ENCODE measurements around the gene AIF1L.

AIF1L gene

DNA sequence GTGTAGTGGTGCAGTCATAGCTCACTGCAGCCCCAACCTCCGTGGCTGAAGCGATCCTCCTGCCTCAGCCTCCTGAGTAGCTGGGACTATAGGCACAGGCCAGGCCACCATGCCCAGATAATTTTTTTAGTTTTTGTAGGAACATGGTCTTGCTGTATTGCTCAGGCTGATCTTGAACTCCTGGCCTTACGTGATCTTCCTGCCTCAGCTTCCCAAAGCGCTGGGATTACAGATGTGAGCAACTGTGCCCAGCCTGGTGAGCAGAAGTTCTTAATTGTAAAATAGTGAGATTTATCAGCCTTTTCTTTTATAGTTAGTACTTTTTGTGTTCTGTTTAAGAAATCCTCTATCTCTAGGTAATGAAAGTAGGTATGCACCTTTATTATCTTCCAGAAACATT lies 71.6 kb downstream of the AIF1L start:
- DNase-seq (ENCODE audit: low read depth): no peak

DNA sequence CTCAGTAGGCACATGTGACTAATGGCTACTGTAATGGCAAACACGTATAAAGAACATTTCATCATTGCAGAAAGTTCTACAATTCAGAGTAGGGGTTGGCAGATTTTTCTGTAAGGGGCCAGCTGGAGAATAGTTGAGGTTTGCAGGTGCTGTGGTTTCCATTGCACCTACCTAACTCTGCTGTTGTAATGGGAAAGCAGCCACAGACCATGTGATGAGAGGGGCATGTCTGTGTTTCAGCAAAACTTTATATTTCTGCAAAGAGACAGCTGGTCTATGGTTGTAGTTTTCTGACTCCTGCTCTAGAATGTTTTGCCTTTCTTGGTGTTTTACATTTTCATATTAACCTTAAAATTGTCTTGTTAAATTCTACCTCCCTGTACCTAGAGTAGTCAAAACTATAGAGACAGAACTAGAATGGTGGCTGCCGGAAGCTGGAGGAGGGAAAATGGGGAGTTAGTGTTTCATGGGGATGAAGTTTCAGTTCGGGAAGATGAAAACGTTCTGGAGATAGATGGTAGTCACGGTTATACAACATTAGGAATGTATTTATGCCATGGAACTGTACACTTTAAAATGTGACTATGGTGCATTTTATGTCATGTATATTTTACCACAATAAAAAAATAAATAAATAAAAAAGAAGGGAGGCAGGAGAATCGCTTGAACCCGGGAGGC lies 73.4 kb downstream of the AIF1L start:
- peak; percentile 25 for DNase-seq (ENCODE audit: low read depth)

All from amniotic epithelial cell (primary cell).